Measurements from ENCODE around the gene KL.

The KL gene

DNA sequence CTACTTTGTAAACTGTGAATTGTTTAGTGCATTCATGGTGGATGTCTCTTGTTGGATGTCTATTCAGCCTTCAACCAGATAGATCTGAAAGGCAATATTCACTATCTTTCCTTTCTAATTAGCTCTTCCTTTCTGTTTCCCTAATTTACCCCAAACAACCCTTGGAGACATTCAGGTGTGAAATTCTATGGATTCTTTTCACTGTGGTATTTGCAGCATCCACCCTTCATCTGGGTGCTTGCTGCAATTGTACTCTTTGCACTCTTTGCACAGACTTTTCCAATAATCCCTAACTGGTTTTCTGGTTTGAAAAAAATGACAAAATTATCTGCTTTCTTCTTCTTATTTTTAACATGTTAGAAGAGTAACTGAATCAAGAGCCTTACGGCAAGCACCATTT, 56.5 kb downstream of the KL start:
- H3K4me3 ChIP-seq (replicated peaks; ENCODE audit: insufficient read depth, low read length): no peak overlapping the region
- no peak overlapping the region for H3K27ac ChIP-seq (replicated peaks)
- DNase-seq (ENCODE audit: low read depth in 1 of 2, low spot score in 1 of 2): no peak
- TF ChIP-seq, protein P1, sequence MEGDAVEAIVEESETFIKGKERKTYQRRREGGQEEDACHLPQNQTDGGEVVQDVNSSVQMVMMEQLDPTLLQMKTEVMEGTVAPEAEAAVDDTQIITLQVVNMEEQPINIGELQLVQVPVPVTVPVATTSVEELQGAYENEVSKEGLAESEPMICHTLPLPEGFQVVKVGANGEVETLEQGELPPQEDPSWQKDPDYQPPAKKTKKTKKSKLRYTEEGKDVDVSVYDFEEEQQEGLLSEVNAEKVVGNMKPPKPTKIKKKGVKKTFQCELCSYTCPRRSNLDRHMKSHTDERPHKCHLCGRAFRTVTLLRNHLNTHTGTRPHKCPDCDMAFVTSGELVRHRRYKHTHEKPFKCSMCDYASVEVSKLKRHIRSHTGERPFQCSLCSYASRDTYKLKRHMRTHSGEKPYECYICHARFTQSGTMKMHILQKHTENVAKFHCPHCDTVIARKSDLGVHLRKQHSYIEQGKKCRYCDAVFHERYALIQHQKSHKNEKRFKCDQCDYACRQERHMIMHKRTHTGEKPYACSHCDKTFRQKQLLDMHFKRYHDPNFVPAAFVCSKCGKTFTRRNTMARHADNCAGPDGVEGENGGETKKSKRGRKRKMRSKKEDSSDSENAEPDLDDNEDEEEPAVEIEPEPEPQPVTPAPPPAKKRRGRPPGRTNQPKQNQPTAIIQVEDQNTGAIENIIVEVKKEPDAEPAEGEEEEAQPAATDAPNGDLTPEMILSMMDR (IDR thresholded peaks at IDR 0.05; ENCODE audit: insufficient read depth, low read length): no peak
- TF ChIP-seq POLR2AphosphoS5 (IDR thresholded peaks at IDR 0.05; ENCODE audit: low read depth) (no peak), GABPA (IDR thresholded peaks at IDR 0.05; ENCODE audit: low read depth) (no peak), SPI1 (IDR thresholded peaks at IDR 0.05; ENCODE audit: borderline replicate concordance, low read depth) (no peak)
- TF ChIP-seq, protein P2, sequence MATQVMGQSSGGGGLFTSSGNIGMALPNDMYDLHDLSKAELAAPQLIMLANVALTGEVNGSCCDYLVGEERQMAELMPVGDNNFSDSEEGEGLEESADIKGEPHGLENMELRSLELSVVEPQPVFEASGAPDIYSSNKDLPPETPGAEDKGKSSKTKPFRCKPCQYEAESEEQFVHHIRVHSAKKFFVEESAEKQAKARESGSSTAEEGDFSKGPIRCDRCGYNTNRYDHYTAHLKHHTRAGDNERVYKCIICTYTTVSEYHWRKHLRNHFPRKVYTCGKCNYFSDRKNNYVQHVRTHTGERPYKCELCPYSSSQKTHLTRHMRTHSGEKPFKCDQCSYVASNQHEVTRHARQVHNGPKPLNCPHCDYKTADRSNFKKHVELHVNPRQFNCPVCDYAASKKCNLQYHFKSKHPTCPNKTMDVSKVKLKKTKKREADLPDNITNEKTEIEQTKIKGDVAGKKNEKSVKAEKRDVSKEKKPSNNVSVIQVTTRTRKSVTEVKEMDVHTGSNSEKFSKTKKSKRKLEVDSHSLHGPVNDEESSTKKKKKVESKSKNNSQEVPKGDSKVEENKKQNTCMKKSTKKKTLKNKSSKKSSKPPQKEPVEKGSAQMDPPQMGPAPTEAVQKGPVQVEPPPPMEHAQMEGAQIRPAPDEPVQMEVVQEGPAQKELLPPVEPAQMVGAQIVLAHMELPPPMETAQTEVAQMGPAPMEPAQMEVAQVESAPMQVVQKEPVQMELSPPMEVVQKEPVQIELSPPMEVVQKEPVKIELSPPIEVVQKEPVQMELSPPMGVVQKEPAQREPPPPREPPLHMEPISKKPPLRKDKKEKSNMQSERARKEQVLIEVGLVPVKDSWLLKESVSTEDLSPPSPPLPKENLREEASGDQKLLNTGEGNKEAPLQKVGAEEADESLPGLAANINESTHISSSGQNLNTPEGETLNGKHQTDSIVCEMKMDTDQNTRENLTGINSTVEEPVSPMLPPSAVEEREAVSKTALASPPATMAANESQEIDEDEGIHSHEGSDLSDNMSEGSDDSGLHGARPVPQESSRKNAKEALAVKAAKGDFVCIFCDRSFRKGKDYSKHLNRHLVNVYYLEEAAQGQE (IDR thresholded peaks at IDR 0.05; ENCODE audit: insufficient replicate concordance, low read depth): no peak
- H3K27me3 ChIP-seq (ENCODE audit: insufficient read depth, poor library complexity, severe bottlenecking): no peaks in the 10 kb centered on the region

DNA sequence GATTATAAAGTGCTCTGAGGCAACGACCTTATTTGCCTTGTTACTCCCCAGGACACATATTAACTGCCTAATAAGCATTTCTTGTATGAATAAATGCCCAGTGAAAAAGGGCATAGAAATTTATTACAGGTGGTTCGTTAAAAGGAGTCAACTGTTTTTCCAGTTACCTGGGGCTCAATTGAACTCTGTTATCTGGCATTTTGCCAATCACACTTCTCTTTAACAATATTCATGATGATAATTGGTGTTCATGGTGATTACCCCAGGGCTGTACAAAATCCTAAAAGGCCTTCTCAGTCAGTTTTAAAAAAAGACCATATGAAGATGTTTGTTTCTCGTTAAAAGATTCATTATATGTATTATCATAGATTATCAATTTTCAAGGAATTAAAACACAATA, 57.1 kb downstream of the KL start:
- no peak overlapping the region for H3K4me3 ChIP-seq (replicated peaks; ENCODE audit: insufficient read depth, low read length)
- no peak for DNase-seq (ENCODE audit: low read depth in 1 of 2, low spot score in 1 of 2)
- H3K27ac ChIP-seq (replicated peaks): no peak overlapping the region
- TF ChIP-seq, protein P1 (IDR thresholded peaks at IDR 0.05; ENCODE audit: insufficient read depth, low read length): no peak
- TF ChIP-seq, protein P2 (IDR thresholded peaks at IDR 0.05; ENCODE audit: insufficient replicate concordance, low read depth): no peak
- TF ChIP-seq SPI1 (IDR thresholded peaks at IDR 0.05; ENCODE audit: borderline replicate concordance, low read depth) (no peak), POLR2AphosphoS5 (IDR thresholded peaks at IDR 0.05; ENCODE audit: low read depth) (no peak), GABPA (IDR thresholded peaks at IDR 0.05; ENCODE audit: low read depth) (no peak)
- H3K27me3 ChIP-seq (ENCODE audit: insufficient read depth, poor library complexity, severe bottlenecking): no peaks in the 10 kb centered on the region

DNA sequence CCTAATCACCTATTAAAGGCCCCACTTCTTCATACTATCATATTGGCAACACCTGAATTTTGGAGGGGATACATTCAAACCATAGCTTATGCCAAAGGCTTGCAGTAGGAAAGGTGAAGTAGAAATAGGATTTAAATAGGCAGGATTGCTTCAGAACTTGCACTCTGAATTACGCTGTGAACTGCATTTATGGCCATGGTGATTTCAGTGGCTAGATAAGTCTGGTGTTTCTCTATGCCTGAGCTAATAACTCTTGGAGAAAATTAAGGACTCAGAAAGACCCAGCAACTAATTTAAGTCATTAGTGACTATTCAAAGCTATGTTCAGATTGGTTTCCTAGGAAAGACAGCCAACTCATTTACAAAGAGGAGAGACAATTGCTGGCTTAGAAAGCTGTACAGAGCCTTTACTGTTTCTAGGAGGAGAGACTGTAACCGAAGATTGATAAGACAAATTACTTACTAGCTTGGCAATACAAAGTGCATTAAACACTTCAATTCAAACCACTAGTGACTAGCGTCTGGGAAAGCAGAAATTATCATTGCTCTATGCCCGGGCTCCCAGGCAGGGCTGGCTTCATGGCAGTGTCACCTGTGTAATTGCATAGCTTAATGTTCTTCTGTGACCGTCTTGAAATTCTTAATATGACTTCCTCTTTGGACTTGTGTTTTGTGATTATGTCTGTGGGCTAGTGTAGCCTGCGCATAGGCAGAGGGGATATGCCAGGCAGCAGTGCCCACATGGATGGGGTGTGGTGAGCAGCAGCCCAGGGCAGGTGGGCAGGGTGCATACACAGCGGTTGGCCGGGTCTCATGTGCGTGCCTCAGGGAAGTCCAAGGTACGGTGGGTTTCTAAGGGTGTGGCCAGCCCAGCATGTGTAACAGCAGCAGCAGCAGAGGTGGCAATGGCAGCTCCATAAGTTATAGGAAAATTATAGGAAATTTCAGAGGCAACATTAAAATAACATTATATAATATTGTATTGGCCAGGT, 60.1 kb downstream of the KL start:
- DNase-seq (ENCODE audit: low read depth in 1 of 2, low spot score in 1 of 2): no peak
- H3K27ac ChIP-seq (replicated peaks): no peak overlapping the region
- no peak overlapping the region for H3K4me3 ChIP-seq (replicated peaks; ENCODE audit: insufficient read depth, low read length)
- no peaks in the 10 kb centered on the region for H3K27me3 ChIP-seq (ENCODE audit: insufficient read depth, poor library complexity, severe bottlenecking)
- TF ChIP-seq SPI1 (IDR thresholded peaks at IDR 0.05; ENCODE audit: borderline replicate concordance, low read depth) (no peak), POLR2AphosphoS5 (IDR thresholded peaks at IDR 0.05; ENCODE audit: low read depth) (no peak), GABPA (IDR thresholded peaks at IDR 0.05; ENCODE audit: low read depth) (no peak)
- TF ChIP-seq, protein P1 (IDR thresholded peaks at IDR 0.05; ENCODE audit: insufficient read depth, low read length): no peak
- TF ChIP-seq, protein P2 (IDR thresholded peaks at IDR 0.05; ENCODE audit: insufficient replicate concordance, low read depth): no peak

Data from HL-60 (cell line).